ENCODE measurements around the gene MAFG.

Gene MAFG

GRCh38 chr17:81935709-81936084 is 8.2 kb upstream of the MAFG start:
- no peak for DNase-seq

DNA sequence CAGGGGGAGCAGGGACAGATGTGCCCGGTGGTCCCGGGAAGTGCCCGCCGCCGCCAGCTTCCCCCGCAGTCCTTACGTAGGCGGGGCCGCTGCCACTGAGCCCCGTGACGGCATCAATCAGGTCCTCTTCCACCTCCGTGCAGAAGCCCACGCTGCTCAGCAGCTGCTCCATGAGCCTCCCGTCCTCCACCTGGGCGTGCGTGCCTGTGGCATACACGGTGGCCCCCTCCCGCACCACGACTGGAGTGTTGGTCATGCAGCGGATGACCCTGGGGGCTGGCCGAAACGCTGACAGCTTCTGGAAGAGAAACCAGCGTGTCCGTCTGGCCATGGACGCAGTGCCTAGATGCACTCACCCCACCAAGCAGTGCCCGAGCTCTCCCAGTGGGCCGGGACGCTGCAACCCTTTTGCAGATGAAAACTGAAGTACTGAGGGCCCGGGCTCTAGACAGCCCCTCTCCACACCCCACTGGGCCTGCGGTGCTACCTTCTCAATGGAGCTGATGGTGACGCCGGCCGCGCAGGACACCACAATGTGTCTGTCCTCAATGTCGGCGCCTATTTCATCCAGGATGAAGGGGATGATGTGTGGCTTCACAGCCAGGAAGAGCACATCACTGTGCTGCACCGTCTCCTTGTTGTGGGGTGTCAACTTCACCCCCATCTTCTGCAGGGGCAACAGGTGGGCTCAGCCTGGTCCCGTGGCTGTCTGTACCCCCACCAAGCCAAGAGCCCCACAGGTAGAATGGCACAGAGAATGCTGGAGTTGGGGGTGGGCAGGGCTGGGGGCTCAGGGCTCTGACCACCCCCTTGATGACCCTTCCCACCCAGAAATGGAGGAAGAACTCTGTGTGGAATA is 7.5 kb upstream of the MAFG start:
- DNase-seq, result no peak

- DNase-seq, result no peak
These were observed 6.7 kb upstream of the MAFG start for GRCh38 chr17:81934098-81934757.

DNA sequence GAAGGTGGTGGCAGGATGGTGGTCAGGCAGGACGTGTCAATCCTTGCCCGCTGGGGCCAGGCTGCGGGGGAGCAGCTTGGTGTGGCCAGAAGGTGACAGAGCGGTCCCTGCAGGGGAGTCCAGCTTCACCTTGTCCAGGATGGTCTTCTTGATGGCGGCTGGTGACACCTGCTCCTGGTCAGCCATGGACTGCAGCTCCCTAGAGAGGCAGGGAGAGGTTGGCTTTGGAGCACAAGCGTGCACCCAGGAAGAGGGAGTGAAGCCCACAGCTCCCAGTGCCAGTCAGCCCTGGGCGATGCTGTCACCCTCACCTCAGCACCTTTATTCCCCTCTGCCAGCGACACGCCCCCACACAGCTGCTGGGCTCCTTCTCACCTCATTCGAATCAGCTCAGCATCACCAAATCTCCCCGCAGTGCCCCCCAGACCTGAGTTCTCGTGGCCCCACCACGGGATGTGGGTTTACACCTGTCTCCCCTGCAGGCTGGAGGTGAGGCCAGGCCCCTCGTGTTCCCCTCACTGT is 5.7 kb upstream of the MAFG start:
- no peak for DNase-seq

GRCh38 chr17:81932333-81932983 is 4.9 kb upstream of the MAFG start:
- DNase-seq, result no peak

DNA sequence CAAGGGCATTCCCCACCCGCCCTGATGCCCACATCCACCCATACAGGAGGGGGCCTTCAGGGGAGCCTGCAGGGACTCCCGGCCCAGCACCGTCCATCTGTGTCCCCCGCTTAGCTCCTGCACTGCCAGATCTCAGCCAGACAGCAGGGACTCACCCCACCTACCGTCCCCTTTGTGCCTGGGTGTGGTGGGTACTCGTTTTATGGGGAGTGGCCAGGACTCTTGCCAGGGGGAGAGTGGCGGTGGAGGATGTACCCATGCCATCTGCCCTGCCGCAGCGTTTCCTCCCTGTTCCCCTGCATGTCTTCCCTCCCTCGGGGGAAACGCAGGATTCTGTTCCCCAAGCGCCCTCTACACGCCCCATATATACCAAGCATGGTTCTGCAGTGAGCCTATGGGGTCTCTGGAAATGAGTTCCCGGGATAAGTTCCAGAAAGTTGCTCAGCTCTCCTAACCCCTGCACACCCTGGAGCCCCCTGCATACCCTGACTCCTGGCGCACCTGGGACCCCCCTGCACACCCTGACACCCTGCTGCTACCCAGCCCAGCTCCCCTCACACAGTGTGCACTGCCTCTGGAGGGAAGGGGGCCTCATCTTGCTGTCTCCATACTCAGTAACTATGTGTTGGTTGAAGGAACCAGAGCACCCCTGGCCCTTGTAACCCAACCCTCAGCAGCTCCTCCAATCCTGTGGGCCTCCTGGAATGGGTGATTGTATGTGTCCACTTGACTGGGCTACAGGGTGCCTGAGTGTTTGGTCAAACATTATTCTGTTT is 4.2 kb upstream of the MAFG start:
- DNase-seq, result peak; percentile 82

- no peak for DNase-seq
These were observed 3.6 kb upstream of the MAFG start for GRCh38 chr17:81931189-81931556.

GRCh38 chr17:81930142-81931125 is 2.9 kb upstream of the MAFG start:
- DNase-seq, result peak; percentile 61

- DNase-seq, result no peak
These were observed 2.0 kb upstream of the MAFG start for GRCh38 chr17:81929253-81930141.

DNA sequence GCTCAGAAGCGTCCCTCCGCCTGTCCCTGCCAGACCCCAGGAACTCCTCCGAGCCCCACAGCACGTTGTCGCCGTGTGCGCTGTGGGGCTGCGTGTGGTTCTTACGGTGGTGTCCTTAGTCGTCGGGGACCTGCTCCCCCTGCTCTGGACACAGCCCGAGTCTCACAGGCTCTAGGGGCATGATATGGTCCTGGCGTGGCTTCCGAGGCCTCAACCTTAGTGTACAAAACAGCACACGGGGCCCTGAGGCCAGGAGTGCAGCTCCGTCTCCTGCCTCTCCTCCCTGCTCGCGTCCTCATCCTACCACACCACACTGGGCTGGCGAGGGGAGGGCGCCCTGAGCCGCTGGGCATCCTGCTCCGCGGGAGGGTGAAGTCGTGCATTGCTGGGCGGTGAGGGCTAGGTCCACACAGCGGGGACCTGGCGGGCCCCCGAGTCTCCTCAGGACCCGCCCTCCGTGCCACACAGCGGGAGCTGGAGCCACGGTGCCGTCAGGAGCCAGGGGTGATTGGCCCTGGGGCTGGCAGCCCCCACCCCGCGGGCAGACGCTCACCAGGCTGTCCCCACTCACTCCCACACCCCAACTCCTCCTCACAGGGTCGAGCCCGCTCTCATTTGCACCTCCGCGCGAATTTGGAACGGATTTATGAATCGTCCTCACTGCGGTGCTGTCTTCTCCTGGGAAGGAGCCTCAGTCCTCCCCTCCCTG is 1.2 kb upstream of the MAFG start:
- peak; percentile 79 for DNase-seq

DNA sequence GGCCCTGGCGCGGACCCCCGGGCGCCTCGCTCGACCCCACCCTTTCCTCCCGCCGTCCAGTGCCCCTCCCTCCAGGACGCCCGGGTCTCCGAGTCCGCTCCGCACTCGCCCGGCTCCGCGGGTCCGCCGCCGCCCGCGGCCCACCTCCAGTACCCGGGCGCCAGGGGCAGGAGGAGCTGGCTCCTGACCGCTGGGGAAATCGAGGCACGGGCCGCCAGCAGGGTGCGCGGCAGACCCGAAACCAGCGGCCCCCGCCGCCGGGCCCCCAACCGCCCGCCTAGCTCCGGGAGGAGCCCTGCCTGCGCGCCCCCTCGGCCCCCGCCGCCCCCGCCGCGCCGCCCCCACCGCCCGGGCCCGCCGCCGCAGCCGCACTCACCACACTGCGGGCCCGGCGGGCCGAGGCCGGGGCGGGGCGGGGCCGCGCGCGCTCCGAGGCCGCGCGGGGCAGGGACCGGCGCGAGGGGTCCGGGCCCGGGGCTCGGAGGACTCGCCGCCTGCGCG is 333 bp downstream of the MAFG start:
- DNase-seq, result peak; percentile 67

- peak; percentile 79 for DNase-seq
These were observed 934 bp downstream of the MAFG start for GRCh38 chr17:81926451-81927151.

- DNase-seq, result no peak
These were observed 1.6 kb downstream of the MAFG start for GRCh38 chr17:81925860-81926450.

DNA sequence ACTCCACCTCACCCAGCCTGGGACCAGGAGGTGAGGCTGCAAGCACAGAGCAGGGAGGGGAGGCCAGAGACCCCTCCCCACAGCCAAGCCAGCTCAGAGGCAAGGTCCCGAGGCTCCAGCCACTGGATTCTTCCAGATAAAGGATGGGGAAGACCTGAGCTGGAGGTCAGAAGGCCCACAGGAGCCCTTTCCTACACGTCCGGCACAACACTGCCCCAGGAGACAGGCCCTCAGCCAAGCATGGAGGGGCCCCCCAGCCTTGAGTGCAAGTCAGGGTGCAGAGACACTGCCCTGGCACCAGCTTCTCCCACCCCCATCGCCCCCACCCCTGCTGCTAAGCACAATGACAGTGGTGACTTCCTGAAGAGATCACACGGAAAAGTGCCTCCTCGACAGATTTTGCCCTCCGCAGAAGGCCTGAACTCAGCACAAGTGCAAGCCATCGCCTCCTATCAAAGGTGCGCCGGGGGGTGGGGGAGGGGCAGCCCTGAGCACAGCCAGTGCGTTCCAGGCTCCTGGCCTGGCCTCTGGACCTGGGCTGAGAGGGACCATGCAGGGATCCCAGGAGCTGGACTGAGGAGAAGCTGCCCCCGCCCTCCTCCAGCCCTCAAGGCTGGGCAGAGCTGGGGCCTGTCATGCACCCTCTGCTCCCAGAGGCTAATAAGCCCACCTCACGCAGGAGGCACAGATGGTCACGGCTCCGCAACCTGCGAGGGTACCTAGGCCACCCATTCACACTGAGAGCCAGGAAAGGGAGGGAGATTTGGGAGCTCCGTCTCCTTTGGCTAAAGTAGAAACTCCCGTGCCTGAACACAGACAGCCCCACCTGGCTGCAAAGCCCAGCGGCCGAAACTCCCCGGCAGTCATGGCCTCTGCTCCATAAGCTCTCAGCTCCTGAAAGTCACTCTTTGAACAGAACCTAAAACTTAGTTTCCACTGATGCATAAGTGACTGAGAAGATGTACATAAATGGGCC is 2.7 kb downstream of the MAFG start:
- DNase-seq, result no peak

- no peak for DNase-seq
These were observed 4.0 kb downstream of the MAFG start for GRCh38 chr17:81923302-81924260.

Data from NCI-H69 (cell line).